Measurements from ENCODE around the gene SP8.

Gene SP8

GRCh38 chr7:20793694-20794394, 7.2 kb upstream of the SP8 start:
- no peak for DNase-seq

DNA sequence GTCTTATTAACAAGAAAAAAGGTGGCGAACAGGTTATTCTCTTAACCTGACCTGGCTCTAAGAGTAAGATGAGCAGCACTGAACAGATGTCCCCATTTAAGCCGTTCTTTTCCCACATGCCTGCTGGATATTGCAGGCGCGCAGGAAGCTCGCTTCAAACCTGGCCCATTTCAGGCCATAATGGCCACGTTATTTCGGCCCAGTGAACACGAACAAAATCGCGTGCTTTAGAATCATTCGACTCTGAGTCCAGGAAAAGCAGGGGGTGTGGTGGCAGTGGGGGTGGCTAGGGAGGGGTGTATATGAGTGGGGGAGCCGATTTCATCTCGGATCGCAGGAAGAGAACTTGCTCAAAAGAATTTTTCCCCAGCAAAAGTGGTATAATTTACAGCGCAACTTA, 6.6 kb upstream of the SP8 start:
- no peak for DNase-seq

DNA sequence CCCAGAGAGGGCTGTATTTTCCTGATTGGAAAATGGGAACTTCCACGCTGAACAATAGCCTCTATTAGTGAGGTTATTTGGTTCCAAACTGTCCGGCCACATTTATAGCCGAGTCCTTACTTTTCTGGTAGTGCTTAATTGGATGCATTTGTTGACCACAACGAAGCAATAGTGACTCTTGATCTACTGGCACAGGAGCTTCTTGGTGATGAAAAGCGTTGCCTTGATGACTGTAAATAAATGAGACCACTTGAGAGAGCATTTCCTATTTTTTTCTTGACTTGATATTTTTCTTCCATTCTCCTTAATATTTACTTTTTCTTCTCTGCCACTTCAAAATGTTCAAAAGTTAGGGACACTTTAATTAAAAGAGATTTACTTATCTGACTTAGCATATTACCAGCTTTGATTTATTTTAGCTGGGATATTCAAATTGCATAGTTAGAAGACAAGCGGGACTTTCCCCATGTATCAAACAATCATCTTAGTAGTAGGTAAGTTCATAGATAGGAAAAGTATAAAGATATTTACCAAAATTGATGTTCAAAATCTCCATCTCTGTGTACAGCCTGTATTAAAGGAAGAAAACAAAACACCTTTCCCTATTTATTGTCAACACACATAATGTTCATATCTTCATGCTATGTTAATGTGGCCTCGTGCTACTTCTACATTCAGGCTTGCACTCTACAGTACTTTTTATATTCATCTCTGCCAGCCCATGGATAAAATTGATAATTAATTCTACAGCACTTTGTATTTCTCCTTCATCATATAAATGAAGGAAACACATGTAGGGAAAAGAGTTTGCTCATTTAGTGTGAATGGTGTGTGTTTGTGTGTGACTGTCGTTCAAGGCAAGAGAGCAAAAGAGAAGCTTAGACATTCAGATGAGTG, 5.1 kb upstream of the SP8 start:
- no peak for DNase-seq

GRCh38 chr7:20790375-20790774, 3.7 kb upstream of the SP8 start:
- no peak for DNase-seq

GRCh38 chr7:20788420-20788990, 1.8 kb upstream of the SP8 start:
- no peak for DNase-seq

GRCh38 chr7:20787660-20788419, 1.2 kb upstream of the SP8 start:
- no peak for DNase-seq

GRCh38 chr7:20786421-20786778, 286 bp downstream of the SP8 start:
- no peak for DNase-seq

GRCh38 chr7:20786049-20786412, 655 bp downstream of the SP8 start:
- DNase-seq = no peak

- no peak for DNase-seq
Measured at GRCh38 chr7:20785157-20786048, 1.3 kb downstream of the SP8 start.

- no peak for DNase-seq
Measured at GRCh38 chr7:20784388-20785156, 2.1 kb downstream of the SP8 start.

DNA sequence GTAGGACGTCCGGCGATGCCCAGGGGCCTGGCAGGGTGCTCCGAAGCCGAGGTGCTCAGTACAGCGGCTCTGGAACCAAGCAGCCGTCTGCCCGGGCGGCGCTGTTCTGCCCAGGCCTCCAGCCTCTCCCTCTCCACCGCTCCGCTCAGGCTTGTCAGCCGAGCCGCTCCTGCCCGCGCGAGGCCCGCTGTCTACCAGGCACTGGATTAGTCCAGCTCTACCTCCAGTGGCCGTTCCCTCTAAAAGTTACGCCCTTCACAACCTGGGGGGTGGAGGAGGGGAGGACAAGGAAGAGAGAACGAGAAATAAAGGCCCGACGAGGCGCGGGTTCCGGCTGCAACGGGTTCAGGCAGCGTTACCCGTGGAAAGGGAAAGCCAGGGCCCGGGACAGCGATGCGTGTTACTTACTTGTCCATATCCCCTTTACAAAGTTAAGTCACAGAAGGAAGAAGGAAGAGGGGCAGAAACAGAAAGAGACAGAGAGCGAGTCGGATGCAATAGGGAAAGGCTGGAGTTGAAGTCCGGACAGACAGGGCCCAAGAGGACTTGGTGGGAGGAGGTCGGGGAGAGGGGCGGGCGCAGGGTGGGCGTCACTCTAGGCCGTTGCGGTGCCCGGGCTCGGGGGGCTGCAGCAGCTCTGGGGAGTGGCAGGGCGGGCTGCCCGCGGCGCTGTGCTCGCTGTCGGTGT, 2.8 kb downstream of the SP8 start:
- DNase-seq = no peak

DNA sequence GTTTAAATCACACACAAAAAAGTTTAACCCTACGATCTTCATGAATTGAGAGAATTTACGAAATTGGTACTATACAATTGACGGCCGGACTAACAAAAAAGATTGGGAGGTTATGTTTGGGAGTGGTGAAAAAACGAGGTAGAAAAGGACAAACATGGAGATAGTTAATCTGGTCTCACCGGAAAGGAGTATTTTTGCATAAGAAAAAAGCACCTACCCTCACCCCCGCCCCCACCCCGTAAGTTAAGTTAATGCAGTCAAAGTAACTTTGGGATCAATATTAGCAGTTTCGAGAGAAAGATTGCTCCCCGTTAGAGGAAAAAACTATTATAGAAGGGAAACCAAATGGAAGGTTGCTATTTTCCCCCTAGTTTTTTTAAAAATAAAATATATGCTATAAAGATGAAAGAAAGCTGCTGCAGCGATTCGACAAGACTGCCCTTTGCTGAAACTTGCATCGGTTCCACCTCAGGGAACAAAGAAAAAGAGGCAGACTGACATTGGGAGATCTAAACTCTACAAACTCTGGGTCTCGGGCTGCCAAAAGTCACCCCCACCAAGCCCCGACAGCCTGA, 3.5 kb downstream of the SP8 start:
- no peak for DNase-seq

DNA sequence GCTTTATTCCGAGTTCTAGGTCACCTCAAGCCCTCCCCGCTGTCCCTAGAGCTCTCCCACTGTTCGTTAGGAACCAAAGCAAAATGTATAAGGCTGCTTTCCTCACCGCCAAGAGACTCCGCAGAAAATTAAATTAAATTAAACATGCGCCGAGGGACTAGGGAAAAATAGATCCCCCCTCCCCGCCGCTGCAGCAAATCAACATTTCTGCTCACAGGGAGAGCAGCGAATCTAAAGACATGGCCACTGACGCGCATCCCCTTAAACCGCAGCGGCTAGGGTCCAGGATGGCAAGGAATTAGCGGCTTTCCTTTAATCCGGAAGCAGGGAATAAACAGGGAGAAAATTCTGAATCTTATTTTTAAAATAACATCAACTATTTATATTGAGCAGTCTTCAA, 7.6 kb downstream of the SP8 start:
- DNase-seq = no peak

- DNase-seq = no peak
Measured at GRCh38 chr7:20778063-20778721, 8.5 kb downstream of the SP8 start.

DNA sequence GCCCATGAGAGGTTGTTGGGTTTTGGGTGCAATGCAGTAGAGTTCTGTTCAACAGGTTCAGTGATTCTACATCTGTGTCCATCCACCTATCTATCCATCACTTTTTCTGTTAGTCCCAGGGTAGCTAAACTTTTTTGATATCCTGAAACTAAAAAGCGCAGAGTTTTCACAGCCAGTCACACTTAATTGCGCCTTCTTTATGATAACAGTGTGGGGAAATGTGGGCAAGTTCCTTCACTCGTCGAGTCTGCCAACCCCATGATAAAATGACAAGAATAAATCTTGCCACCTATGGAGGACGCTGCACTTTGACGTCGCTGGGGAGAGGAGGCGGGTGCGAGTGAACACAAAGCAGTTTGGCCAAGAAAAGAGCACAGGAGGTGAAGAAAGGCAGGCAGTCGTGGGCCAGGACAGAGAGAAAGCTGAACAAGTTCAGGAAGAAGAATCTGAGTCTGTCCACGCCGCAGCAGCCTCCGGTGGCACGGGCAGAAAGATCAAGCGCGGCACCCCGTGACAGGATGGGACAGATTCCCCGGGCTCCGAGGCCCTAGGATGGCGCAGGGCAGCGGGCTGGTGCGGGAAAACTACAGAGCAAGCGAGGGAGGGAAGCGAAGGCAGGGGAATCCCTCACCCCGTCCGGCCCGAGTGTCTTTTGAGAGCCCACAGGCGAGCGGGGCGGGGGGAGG, 9.2 kb downstream of the SP8 start:
- no peak for DNase-seq

DNA sequence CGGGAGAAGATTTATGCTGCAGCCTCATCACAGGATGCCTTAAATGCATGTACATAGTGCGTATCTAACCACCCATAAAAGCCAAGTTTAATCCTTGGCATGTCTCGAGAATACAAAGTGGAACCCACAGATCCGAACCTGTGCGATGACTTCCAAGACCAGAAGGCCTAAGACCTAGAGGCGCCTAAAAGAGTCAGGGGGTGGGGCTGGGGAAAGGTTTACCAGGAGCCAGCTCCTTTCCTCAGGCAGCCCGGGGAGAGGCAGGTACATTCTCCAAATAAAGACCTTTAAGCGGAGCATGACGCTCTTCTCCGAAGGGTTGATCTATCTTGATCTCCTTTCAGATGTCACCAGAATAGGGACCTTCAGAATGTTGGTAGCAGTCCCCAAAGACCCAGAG, 9.7 kb downstream of the SP8 start:
- no peak for DNase-seq

- DNase-seq = no peak
Measured at GRCh38 chr7:20776214-20776911, 10.3 kb downstream of the SP8 start.

- no peak for DNase-seq
Measured at GRCh38 chr7:20754001-20754400, 32.7 kb downstream of the SP8 start.

GRCh38 chr7:20749906-20750305, 36.8 kb downstream of the SP8 start:
- DNase-seq = no peak

Data from activated CD4-positive, alpha-beta T cell treated with anti-CD3 and anti-CD28 coated beads for 1 hour (primary cell).